HTR-8/SVneo (cell line): ENCODE results near the gene ADO.

Experiments used
- DNase-seq: peaks from one replicate; pipeline ENCODE4 v3.0.0; 2011; ENCODE audit warnings: low spot score, mixed read lengths; ENCODE audit not compliant: insufficient read length
- FAIRE-seq: peaks from 2 replicates; lab custom pipeline; 2011; peaks lifted over from hg19 to GRCh38; lab: Jason Lieb, UNC

ADO gene

DNA sequence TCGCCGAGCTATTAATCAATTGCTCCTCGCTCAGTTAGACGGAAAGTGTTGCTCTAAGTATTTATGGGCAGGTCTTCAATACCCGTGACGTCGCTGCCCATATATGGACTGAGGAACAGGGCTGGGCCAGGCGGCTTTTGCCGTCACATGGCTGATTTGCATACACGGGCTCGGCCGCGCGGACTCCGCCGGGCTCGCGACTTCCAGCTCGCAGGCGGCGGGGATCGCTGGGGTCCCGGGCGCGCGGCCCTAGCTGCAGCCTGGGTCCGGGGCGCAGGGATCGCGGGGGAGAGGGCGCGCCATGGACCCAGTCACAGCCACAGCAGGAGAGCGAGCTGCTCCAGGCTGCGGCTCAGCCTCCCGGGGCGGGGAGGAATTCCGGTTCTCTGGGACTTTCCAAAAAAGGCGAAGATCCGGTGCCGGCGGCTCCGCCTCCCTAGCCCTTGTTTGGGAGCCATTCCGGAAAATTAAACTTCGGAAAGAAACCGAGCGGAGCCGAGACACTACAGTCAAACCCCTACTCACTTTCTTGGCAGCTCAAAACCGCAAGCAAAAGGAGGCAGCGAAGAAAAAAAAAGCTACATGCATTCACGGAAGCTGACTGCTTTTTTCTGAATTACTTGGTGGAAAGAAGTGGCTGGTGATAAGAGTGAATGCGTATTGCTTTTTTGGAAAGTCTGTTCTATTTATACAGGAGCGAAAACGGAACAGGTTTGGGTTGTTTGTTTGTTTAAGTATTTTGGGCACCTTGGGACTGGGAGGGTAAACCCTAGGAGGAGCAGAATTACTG, 12.0 kb downstream of the ADO start, which contains the start of gene EGR2:
TSS of gene EGR2 (minus strand) at position 36 of the 790 bp plus-strand sequence. CDS start 337 bp downstream, outside the sequence.
- FAIRE-seq (peak; percentile 85), DNase-seq (peak; percentile 88)

DNA sequence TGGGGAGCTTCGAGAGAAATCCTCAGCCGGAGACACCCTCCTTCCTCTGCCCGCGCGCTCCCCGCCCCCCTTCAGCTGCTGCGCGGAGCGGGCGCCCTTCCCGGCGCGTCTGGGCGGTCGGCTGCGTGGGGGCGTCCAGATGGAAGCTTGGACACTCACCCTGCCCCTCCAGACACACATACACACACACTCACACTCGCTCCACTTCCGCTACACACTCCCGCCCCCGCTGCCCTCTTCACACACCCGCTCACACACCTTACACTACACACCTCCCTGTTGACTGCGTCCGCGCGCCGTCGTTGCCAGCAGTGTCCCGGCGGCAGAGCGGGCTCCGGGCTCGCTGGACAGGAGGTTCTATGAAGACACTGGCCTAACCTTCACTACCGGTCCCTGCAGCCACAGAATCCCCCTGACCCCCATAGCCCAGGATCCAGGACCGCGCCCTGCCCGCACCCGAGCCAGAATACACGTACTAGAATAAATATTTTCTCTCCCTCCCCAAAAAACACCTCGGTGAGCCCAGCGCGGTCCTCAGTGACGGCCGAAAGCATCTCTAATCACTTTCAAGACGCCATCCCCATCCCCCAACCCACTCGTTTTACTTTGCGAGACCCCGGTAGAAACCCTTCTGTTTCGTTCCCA, 12.7 kb downstream of the ADO start:
- DNase-seq (no peak), FAIRE-seq (peak; percentile 52)

DNA sequence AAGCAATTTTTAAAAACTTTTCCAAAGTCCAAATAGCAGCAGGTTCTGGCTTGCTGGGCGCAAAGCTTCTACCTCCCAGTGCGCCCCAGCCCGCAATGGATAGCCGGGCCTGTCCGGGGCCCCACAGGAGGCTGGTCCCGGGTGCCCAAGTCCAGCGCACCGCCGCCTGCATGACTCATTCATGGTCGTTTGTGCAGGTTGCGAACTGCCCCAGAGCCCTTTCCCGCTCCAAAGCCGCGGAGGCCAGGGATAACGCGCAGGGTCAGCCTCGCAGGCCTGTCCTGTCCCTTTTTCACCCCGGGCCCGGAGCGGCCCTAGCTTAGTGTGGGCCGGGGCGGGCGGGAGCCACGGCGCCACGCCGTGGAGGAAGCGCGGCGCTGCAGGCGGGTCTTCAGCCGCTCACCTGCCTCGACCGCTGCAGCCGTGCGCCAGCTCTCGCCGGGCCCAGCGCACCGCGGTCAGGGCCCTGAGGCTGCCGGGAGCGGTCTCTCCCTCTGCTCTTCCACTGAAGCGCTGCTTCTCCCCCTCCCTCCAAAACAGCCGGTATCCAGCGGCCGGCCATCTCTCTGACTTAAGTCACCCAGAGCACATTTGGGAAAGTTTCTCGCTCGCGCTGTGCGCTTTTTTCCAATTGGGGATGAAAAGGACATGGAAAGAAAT, 13.4 kb downstream of the ADO start:
- FAIRE-seq: no peak
- peak; percentile 72 for DNase-seq

DNA sequence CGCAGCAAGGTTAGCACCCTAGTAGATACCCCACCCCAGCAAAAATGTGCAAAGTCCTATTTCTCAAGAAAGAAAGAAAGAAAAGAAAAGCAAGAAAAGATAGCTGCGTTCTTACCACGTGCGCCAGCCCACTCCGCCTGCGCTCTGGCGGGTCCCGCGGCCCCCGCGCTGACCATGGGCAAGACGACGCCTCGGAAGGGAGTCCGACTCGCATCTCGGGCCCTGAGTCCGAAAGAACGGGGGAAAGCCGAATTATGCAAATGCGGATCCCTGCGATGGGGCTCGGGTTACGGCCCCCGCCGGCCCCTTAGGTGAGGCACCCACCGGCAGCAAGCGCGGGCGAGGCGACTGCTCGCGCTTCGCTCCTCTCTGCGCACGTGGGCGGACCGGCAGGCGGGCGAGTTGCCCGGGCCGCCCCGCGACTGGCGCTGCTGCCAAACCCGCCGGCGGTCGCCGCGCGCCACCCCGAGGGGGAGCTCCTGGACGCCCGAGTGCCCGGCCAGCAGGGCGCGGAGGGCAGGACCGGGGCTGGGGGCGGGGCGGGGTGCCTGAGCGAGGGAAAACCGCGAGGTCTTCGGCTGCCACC, 14.0 kb downstream of the ADO start:
- DNase-seq (no peak), FAIRE-seq (no peak)

DNA sequence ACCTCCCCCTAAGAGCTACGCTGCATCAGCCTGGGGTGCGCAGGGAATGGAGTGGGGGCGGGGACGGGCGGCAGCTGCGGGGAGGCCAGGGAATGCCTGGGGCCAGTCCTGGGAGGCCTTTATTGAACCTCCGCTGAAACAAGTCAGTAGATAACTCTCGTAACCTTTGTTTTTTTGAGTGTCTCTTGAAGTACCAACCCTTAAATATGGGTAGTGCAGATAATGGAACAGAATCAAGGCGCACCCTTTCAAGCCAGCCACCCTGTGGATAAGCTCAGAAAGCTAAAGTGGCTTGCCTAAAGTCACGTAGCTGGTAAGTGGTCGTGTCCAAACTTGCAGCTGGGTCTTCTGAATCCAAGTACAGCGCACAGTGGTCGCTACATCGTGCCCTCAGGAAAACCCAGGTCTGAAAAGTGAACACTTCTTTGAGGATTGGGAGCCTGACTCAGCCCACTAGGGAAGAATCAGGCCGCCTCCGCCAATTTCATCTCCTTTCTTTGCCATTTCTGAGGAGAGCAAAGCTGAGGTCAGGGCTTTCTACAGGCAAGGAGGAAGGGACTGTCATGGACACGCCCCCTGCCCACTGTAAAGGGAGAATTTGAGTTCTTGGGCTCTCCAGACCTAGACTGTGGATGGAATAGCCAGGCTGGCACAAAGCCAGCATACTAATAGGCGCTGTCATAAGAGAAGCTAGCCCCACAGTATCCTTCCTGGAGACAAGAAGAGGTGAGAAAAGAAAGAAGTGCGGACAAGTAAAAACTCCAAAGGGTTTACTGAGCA, 14.8 kb downstream of the ADO start:
- DNase-seq (no peak), FAIRE-seq (no peak)

DNA sequence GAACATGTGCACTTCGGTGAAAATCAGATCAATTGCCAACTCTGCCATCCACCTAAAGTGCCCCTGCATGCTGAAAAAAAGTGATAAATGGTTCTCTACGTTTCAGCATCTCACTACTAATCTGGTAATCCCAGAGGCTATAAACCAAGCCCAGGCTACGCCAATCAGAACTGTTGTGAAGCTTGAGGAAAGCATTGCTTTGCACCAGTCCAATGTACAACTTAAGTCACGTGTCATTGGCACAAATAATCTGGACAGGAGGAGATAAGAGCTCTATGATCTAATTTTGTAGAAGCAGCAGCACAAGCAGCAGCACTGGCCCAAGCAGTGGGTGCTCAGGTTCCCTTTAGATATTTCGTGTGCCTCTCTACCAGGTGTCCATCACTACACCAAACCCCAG, 16.1 kb downstream of the ADO start:
- no peak for FAIRE-seq
- no peak for DNase-seq

DNA sequence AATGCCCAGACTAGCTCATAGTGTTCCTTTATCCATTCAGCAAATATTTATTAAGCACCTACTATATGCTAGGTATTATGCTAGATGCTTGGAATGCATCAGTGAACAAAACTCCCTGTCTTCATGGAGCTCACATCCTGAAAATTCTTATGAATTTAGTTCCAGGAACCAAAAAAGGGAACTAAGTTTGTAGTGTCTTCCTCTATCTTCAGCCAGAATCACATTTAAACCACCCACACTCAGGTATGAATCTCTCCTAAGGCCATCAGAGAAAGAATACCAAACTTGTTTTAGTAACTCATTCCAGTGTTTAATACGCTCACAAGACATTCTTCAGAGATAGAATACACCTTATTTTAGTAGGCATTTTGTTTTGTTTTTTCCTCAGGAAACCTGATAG, 21.8 kb downstream of the ADO start:
- no peak for DNase-seq
- FAIRE-seq: no peak

DNA sequence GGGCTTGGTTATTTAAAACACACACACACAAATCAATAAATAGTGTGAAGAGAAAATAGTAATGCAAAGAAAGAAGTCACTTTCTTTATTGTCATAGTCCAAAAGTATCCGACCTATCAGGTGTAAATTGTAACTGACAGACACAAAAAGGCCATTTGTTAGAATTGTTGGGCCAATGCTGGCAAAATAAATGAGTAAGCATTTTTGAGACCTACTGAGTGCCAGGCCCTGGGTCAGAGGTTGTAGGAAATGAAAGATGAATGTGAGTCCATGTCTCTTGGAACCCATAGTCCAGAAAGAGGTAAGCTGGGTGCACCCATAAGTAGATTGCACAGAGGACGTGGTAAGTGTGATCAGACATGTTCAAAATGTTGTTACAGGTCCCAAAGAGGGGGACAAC, 25.1 kb downstream of the ADO start:
- DNase-seq: no peak
- FAIRE-seq: no peak

DNA sequence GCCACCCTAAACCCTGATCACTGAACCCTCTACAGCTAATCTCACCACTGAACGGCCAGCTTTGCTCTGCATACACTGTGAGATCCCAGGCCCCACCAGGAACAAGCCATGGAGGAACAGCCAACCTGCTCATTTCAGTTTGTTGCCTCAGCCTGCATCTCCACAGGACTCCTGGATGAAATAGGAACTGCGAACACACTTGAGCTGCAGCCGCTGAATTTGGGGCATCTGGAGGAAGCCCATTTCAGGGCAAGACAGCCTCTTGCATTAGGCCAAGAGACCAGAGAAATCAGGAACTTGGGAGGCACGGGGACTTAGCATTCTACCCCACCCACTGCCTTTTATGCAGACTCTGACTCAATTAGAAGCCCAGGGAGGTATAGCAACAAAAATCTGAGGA, 26.2 kb downstream of the ADO start:
- DNase-seq (no peak), FAIRE-seq (no peak)

DNA sequence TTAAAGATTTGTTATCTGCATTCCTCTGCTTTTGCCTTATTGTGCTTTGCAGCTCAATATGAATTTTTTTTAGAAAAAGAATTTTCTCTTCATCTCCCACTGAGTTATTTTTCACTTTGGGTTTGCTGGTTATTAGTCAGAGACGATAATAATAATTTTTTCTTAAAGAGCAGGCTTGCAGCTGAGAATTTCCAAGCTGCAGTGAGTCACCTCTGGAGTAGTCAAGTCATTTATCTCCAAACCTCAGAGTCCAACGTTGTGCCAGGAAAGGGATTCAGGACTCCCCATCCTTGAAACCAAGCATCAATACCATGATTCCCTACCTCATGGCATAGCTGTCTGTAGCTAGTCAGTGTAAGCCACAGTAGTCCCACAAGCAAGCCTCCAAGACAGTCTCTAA, 26.8 kb downstream of the ADO start:
- no peak for FAIRE-seq
- no peak for DNase-seq

DNA sequence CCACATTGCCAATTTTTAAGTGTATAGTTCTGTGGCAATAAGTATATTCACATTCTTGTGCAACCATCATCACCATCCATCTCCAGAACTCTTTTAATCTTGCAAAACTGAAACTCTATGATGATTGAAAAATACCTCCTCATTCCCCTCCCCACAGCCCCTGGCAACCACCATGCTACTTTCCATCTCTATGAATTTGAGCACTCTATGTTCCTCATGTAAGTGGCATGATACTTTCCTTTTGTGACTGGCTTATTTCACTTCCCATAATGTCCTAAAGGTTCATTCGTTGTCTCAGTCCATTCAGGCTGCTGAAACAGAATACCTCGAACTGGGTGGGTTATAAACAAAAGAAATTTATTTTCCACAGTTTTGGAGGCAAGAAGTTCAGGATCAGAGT, 35.1 kb downstream of the ADO start:
- DNase-seq (no peak), FAIRE-seq (no peak)

DNA sequence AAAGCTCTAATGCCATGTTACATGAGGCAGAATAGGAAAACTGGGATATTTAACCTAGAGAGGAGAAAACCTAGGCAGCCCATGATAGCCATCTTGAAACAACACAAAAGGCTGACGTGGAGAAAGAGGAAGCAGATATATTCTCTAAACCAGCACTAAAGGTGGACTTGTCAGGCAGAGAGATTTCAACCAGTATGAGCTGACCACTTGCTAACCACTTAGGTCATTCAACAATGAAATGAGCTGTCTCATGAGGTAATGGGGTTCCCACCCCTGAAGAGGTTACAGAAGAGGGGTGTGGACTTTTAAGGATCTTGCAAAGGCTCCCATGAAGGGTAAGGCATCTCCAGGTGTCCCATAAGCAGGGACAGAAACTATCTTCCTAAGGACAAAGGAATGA, 38.5 kb downstream of the ADO start:
- DNase-seq (no peak), FAIRE-seq (no peak)

DNA sequence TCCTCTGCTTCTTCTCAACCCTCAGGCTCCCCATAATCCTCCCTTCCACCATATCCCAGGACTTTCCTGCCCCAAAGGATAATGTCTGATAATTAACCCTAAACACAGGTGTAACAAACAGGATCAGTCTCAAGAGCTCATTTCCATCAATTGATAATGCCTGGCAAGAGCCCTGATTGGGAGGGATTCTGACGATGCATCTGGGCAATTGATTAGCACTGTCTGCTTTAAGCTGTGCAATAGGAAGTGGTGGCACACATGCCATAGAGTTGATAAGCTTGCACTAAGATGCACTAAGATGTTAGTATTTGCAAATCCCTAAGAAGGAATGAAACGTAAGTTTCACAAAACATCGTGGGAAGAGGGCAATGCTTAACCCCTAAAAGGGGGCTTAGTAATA, 39.1 kb downstream of the ADO start:
- no peak for DNase-seq
- no peak for FAIRE-seq

DNA sequence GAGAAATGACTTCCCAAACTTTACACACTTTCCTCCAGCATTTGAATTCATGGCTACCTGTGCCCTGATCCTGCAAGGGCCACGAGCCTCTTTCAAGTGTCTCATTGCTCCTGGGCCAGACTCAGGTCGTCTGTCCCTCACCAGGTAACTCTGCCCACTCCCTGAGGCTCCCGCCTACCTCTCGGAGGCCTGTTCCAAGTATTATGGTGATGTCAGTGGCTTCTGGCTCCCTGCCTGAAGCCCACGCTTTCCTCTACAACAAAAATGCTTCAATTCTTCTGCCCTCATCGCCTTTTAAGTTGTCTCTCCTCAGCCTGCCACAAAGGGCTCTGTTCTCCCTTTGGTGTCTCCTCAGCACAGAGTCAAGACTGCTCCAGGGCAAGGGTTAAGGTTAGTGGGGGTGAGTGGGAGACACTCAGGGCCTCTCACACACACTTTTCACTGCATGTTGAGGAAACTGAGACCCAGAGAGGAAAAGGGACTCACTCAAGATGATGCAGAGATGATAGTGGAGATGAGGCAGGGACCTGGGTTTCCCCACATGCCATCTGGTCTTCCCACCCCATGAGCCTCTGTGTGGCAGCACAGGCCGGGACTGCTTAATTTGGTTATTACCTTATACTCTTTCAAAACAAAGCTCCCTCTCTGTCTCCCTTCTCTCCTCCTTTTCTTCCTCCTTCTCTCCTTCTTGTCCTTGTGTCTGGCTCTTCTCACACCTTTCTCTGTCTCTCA, 39.9 kb downstream of the ADO start:
- FAIRE-seq (no peak), DNase-seq (no peak)

DNA sequence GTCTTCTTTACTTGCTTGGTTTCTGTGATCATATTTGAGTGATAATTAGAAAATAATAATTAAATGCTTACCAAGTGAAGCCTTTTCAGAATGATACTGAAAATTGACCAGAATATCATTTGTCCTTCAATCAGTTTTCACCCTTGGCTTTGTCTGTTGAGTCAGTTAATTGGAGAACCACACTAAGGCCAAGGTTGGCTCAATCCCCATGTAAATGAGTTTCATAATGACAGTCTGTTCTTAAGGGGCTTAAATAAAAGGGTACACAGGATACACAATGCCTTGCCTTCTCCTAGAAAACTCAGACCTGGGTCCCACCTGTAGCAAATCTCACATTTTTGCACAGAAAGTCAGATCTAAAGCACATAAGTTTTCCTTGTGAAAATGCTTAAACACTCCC, 42.9 kb downstream of the ADO start:
- no peak for FAIRE-seq
- DNase-seq: no peak

DNA sequence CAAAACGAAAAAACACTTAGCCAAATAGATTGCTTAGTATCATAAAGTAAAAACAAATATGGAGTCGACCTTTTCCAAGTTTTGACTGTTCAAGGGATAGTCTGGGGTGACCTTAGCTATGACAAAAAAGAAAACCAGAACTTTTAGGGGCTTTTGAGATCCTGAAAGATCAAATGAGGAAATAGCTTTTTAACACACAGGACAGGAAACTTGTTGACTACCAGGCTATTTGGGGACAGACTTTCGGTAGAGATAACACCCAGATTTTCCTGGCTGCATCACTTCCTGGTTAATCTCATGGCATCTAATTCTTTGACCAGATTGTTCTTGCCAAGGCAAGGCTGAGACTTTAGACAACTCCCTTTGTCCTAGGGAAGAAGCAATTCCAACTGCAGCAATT, 46.1 kb downstream of the ADO start:
- FAIRE-seq (no peak), DNase-seq (no peak)

DNA sequence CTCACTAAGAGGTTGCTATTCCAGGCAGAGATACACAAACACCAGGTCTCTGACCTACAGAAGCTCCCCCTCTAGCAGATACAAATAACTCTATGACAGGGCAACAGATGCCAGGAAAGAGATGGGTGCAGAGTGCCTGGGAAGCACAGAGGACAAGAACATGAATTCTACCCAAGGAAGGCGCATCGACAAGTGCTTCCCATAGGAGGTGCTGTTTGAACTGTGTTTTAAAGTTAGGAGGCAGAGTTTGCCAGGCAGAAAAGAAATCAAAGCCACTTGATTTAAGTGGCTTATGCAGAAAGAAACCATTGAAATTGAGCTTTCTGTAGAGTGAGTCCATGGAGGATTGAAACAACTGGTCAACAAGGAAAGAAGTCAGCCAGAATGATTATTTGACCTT, 46.9 kb downstream of the ADO start:
- DNase-seq: no peak
- no peak for FAIRE-seq

DNA sequence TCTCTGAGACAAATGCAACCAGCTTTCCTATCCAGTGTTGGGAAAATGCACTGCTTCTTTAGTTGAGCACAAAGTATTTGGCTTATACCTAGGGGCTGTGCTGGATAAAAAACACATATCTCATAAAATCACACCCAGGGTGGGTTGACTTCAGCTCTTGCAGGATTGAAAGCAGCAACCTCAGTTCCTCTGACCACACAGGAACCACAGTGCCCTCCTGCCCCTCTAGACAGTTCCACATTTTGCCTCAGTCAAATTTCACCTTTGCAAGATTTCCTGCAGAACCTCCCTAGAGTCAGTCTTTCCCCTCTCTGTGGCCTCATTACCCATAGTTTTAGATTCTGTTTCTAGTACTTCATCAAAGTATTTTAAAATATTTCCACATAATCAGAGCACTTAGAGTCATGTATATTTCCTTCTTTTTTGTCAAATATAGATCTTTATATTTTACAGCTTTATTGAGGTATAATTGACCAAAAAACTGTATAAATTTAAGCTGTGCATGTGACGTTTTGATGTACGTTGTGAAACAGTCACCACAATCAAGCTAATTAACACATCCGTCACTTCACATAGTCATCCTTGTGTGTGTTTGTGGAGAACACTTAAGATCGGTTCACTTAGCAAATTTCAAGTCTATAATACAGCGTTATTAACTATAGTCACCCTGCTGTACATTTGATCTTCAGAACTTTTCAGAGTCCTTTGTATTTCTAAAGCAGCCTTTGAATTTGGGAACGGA, 48.6 kb downstream of the ADO start:
- no peak for FAIRE-seq

DNA sequence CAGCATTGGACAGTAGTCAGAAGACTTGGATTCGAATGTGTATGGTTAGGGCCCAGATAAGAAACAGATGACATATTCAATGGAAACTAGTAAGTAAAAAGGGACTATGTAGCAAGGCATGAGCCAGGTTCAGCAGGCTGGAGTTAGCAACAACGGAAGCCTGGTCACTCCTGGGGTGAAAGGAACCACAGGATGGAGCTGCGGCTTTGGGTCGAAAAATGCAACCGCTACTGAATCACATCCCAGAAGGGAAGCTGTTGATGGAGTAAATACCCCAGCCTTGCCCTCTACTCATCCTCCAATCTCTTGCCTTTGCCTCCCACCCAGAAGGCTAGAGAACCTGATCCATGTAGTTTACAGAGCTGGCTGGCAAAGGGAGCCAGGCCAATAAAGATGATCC, 49.2 kb downstream of the ADO start:
- no peak for FAIRE-seq
- DNase-seq: no peak

More for the DNA sequence above, 48.6 kb downstream of the ADO start:
- no peak for DNase-seq
